GM18508 (cell line): ENCODE measurements around the gene AKIP1.
A peak's percentile ranks its signal among the peaks of the same experiment; 100 is the strongest.

Experiments
- ATAC-seq: cut with Tn5 transposase; IDR thresholded peaks from one replicate; pipeline ENCODE4 v1.9.1; 2021; ENCODE audit warnings: moderate number of reproducible peaks; ENCODE audit not compliant: insufficient read depth, unreplicated experiment

AKIP1 gene

GRCh38 chr11:8956860-8957259, 45.9 kb downstream of the AKIP1 start:
- ATAC-seq = no peak

- ATAC-seq = no peak
Observed at GRCh38 chr11:8959546-8960166, 48.7 kb downstream of the AKIP1 start.

GRCh38 chr11:8961401-8961800, 50.4 kb downstream of the AKIP1 start:
- ATAC-seq = no peak

GRCh38 chr11:8962841-8963240, 51.9 kb downstream of the AKIP1 start:
- ATAC-seq = no peak

GRCh38 chr11:8963569-8964323, 52.8 kb downstream of the AKIP1 start:
- peak; percentile 38 for ATAC-seq

GRCh38 chr11:8964324-8965320, 53.6 kb downstream of the AKIP1 start, which contains the start of gene TMEM9B:
TSS of gene TMEM9B (minus strand) at chr11:8964442. CDS start at chr11:8964313, 129 bp downstream.
- ATAC-seq = peak; percentile 40

- ATAC-seq = no peak
Observed at GRCh38 chr11:8967184-8967583, 56.2 kb downstream of the AKIP1 start.
